GM21786 (cell line): ENCODE data around the gene CDYL2.

Experiments
- ATAC-seq: cut with Tn5 transposase; IDR thresholded peaks from one replicate; pipeline ENCODE4 v1.9.1; 2021; ENCODE audit not compliant: unreplicated experiment

CDYL2 gene

GRCh38 chr16:80708823-80709222 lies 95.6 kb downstream of the CDYL2 start:
- ATAC-seq: no peak

- no peak for ATAC-seq
Observed at GRCh38 chr16:80707686-80708085, 96.7 kb downstream of the CDYL2 start.

DNA sequence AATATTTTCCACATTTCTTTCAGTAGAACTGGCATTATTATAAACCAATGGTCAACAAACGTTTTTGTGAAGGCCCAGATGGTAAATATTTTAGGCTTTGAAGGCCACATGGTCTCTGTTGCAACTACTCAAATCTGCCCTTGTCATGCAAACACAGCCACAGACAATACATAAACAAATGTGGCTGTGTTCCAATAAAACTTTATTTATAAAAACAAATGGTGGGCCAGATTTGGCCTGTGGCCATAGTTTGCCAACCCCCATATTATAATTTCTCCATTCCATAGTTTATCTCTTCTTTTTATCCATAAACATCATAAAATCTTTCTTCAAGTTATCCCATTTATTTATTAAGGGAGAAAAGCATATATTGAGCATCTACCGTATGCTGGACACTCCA lies 98.8 kb downstream of the CDYL2 start:
- no peak for ATAC-seq

GRCh38 chr16:80704751-80705505 lies 99.5 kb downstream of the CDYL2 start:
- ATAC-seq: no peak

GRCh38 chr16:80703131-80704071 lies 101.0 kb downstream of the CDYL2 start:
- ATAC-seq: no peak

GRCh38 chr16:80702696-80703095 lies 101.7 kb downstream of the CDYL2 start:
- ATAC-seq: no peak

DNA sequence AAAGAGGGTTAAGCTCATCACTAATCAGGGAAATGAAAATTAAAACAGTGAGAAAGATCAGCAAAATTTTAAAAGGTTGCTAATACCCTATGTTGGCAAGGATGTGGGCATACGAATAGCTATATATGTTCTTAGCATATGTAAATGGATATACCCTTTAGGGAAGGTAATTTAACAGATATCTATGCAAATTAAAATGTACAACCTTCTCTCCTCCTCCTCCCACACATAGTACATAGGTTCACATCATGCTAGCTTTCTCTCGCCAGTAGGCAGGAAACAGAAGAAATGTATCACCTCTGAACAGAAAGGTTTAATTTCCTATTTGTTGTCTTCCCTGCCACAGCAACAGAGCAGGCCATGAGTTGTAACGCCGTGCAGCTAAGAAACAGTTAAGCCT lies 103.8 kb downstream of the CDYL2 start:
- no peak for ATAC-seq

GRCh38 chr16:80695020-80695419 lies 109.4 kb downstream of the CDYL2 start:
- no peak for ATAC-seq

DNA sequence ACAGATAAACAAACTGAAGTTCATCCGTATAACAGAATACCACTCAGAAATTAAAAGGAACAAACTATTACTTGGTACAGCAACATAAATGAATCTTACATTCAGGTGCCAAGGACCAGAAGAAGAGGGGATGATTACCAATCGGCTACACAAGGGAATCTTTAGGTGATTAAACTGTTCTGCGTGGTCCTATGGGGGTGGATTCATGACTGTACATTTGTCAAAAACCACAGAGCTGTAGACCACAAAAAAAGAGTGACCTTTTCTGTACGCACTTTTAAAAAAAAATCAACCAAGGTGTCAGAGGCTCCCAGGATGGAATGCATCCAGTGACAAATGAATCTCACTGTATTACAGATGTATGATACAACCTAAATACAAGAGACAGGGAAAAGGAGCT lies 110.8 kb downstream of the CDYL2 start:
- no peak for ATAC-seq

DNA sequence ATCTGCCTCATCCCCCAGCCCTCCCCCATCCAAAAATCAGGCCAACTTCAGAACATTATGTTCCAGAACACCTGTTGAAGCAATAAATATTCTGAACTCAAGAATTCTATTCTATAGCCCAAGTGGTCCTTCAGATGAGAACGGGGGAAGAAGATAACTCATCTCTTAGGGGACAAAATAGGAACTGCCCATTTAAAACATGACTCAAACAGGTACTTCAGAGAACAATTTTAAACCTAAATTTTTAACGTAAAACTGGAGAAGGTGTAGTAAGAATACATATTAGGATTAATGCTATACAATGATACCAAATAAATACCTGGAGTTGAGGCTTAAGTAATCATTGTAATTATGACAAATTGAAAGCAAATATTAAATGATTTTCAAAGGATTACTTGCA lies 112.1 kb downstream of the CDYL2 start:
- no peak for ATAC-seq

DNA sequence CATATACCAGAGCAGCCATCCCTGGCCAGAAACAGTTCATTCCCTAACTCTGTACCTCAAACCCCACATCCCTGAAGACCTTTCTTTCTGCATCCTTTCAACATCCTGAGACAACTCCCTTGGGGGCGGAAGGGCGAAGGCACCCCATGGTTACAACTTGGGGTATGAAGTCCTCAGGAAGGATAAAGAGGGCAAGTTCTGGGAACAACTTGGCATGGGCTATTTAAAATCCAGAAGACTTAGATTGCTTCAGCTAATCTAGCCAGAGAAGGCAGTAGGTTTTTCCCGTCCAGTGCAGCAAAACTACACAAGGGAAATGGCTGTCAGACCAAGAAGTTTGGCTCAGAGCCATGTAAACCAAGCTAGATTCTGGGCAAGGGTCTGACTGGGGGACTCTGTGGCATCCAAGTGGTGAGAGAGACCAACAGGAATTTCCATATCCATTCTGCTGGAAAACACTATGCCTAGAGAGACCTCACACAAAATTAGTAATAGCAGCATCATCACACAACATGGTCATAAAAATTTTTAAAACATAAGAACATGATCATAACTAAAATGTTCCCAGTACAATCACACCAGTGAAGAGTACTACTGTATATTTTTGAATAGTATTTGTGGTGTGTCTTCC lies 113.2 kb downstream of the CDYL2 start:
- ATAC-seq: no peak

- no peak for ATAC-seq
Observed at GRCh38 chr16:80689487-80689886, 114.9 kb downstream of the CDYL2 start.

DNA sequence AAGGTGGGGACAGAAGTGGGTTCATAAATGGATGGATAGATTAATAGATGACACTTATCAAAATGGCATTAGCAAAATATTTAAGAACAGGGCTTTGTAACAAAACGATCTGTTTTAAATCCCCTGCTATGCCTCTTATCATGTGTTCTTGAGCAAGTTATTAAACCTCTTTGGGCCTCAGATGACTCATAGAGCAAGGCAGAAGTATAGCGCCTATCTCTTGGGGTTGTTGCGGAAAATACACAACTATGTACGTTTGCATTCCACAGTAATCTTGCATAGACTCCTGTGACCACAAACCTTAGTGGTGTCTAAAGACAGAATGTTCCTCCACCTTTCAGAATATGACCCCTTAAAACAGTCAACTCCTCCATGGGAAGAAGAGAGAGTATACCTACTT lies 116.8 kb downstream of the CDYL2 start:
- no peak for ATAC-seq

GRCh38 chr16:80684906-80685305 lies 119.5 kb downstream of the CDYL2 start:
- no peak for ATAC-seq

GRCh38 chr16:80684136-80684765 lies 120.1 kb downstream of the CDYL2 start:
- ATAC-seq: no peak

GRCh38 chr16:80683646-80684045 lies 120.8 kb downstream of the CDYL2 start:
- ATAC-seq: no peak

DNA sequence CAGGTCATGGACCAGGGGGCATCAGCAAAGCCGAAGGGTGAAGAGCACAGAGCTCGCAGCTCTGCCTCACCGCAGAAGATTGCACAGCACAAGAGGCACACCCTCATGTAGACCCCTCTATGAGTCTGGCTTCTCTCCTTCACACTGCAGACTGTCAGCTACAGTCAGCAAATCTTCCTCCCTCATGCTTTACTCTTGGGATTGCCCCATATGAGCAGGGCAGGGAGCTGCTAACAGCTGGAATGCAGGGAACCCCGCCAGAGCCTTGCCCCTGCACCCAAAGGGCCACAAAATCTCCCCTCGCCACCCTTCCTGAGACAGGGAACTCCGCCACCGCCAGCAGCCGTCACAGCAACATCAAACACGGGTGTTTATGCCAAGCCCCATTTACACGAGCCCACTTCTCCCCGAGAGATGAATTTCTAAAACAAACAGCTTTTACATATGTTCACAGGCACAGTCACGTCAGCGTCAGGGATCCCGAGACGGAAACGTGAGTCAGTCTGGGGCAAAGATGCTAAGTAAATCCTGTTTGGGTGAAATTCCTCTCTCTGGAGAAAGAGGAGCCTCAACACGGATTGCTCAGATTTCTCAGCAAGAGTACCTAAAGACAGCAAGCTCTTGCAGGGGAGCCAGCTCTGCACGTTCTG lies 121.9 kb downstream of the CDYL2 start:
- no peak for ATAC-seq

DNA sequence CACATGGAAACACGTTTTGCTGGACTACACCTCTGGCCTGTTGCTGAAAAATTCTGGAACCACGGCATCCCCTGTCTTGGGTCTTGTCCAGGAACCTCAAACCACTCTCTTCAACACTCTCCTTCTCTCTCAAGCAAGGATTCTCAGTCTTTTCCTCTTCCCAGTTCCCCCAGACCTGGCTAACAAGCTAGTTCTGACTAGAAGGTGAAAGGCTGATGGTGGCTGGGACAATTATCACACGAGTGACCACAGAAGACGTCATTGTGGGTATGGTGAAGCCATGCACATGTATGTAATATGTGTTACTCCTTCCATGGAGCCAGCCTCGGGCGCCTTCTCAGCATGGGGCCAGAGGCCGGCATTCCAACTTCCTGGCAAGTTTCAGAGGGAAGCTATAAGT lies 123.0 kb downstream of the CDYL2 start:
- ATAC-seq: no peak

GRCh38 chr16:80680839-80681238 lies 123.6 kb downstream of the CDYL2 start:
- no peak for ATAC-seq

DNA sequence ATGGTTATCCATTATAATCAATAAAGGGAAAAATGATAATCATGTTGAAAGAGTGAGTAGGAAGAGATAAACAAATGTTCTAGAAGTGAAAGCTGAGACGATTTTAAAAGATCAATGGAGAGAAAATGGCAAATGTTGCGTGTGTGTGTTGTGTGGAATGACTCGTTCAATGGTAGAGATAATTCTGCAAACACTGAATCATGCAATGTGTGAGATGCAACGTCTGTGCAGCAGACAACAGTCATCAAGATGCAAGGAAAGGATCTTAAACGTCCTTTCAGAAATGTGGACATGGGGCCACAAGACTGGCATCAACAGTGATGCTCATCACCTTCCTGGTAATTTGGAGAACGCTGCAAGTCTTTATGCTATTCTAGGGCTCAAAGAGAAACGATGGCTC lies 124.4 kb downstream of the CDYL2 start:
- no peak for ATAC-seq

GRCh38 chr16:80674884-80675283 lies 129.5 kb downstream of the CDYL2 start:
- no peak for ATAC-seq
